ENCODE data around the gene BICC1.

- no peak for TF ChIP-seq SIN3A (IDR thresholded peaks at IDR 0.05; ENCODE audit: low read depth)
- TF ChIP-seq EZH2 (IDR thresholded peaks at IDR 0.05) = no peak
- TF ChIP-seq POLR2A (IDR thresholded peaks at IDR 0.05; ENCODE audit: borderline replicate concordance, extremely low read depth, insufficient read depth, insufficient read length) = no peak
- TF ChIP-seq MAX (IDR thresholded peaks at IDR 0.05) = no peak
- TF ChIP-seq EGR1 (IDR thresholded peaks at IDR 0.05; ENCODE audit: low read depth) = no peak
- TF ChIP-seq CTCF (IDR thresholded peaks at IDR 0.05 in 2 of 3, conservative IDR thresholded peaks at IDR 0.05 in 1 of 3; ENCODE audit: borderline replicate concordance in 1 of 3, insufficient read depth in 1 of 3, low read depth in 2 of 3, low read length in 2 of 3) = no peak
- no peak for TF ChIP-seq EZH2phosphoT487 (IDR thresholded peaks at IDR 0.05; ENCODE audit: borderline replicate concordance)
Observed at GRCh38 chr10:58642283-58642682, 129.6 kb downstream of the BICC1 start.
